Measurements from ENCODE around the gene SRSF11. TPM values are rescaled to one million over a fixed set of nuclear protein-coding genes. Genes with fewer than 3 reads are reported as not detected.

SRSF11 gene
- total and polyA plus RNA-seq, 7 donors, result 34.2 to 248 (median 156) TPM

- H3K27me3 ChIP-seq, result no peaks in the 10 kb centered on the region
- no peak overlapping the region for H3K4me3 ChIP-seq
- H3K4me1 ChIP-seq, result no peaks in the 10 kb centered on the region
- TF ChIP-seq POLR2A (IDR thresholded peaks at IDR 0.05), result no peak
- no peak overlapping the region for H3K27ac ChIP-seq
- H3K9me3 ChIP-seq, result no peaks in the 10 kb centered on the region
- H3K36me3 ChIP-seq, result peaks cover 0 to 39% (median 0%) of the 10 kb centered on the region in 4 donors
- 97 to 98% methylated on average over 2 of the region's 2 CpGs for WGBS, 2 donors
- no peak for DNase-seq
- intact Hi-C loops (cut with DNase I), result no loop called here
Observed at GRCh38 chr1:70284366-70284765, 63.2 kb downstream of the SRSF11 start.

DNA sequence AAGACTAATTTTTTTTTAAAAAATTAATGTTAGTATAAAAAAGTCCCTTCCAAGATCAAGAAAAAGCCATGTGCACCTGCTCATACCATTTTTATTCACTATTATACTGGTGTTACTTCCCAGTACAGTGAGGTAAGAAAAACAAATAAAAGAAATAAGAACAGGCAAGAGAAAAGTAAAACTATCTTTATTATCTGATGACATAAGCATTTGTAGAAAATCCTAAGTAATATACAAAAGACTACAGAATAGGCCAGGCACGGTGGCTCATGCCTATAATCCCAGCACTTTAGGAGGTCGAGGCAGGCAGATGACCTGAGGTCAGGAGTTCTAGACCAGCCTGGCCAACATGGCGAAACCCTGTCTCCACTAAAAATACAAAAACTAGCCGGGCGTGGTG is 65.3 kb downstream of the SRSF11 start:
- peaks cover 0 to 45% (median 2%) of the 10 kb centered on the region in 4 donors for H3K36me3 ChIP-seq
- no peaks in the 10 kb centered on the region for H3K27me3 ChIP-seq
- H3K9me3 ChIP-seq, result no peaks in the 10 kb centered on the region
- no peaks in the 10 kb centered on the region for H3K4me1 ChIP-seq
- 73 to 85% methylated on average over 5 of the region's 5 CpGs for WGBS, 2 donors
- no peak overlapping the region for H3K4me3 ChIP-seq
- H3K27ac ChIP-seq, result no peak overlapping the region
- no peak for DNase-seq
- intact Hi-C loops (cut with DNase I), result no loop called here
- no peak for TF ChIP-seq EP300 (IDR thresholded peaks at IDR 0.05)
- TF ChIP-seq POLR2AphosphoS5 (IDR thresholded peaks at IDR 0.05), result no peak
- no peak for TF ChIP-seq POLR2A (IDR thresholded peaks at IDR 0.05)
- TF ChIP-seq CTCF (IDR thresholded peaks at IDR 0.05), result no peak

DNA sequence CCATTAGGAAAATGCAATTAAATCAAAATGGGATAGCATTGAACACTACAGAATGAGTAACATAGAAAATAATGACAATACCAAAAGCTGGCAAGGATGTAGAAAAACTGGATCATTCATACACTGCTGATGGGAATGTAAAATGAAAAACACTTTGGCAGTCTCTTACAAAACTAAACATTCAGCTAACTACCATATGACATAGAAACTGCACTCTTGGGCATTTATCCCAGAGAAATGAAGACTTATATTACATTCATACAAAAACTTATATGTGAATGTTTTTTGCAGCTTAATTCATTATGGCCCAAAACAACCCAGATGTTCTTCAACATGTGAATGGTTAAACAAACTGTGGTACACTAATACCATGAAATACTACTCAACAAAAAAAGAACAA is 67.0 kb downstream of the SRSF11 start:
- Histone ChIP-seq H3K27me3 (no peaks in the 10 kb centered on the region), H3K27ac (no peak overlapping the region), H3K4me1 (no peaks in the 10 kb centered on the region), H3K9me3 (no peaks in the 10 kb centered on the region), H3K4me3 (no peak overlapping the region), H3K36me3 (peaks cover 0 to 55% (median 5%) of the 10 kb centered on the region in 4 donors)
- intact Hi-C loops (cut with DNase I), result no loop called here
- DNase-seq, result no peak
- TF ChIP-seq EP300 (IDR thresholded peaks at IDR 0.05) (no peak), POLR2A (IDR thresholded peaks at IDR 0.05) (no peak), POLR2AphosphoS5 (IDR thresholded peaks at IDR 0.05) (no peak), CTCF (IDR thresholded peaks at IDR 0.05) (no peak)

DNA sequence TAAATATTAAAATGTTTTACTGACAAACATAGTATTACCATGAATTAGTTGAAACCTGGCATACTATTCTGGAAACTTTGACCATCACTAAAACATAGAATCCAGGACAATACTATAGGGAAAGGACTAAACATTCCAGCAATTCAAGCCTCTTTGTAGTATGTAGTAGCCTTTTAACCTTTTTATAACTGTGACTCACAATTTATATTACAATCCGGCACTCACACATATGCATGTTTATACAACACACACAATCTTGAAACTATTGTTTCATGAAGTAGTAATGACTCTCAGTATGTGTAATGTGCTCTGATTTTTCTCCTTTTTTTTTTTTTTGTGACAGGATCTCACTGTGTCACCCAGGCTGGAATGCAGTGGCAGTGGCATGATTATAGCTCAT is 69.0 kb downstream of the SRSF11 start:
- no peak for DNase-seq
- Histone ChIP-seq H3K27me3 (no peaks in the 10 kb centered on the region), H3K4me3 (no peak overlapping the region), H3K9me3 (no peaks in the 10 kb centered on the region), H3K27ac (no peak overlapping the region), H3K4me1 (no peaks in the 10 kb centered on the region), H3K36me3 (peaks cover 0 to 68% (median 8%) of the 10 kb centered on the region in 4 donors)
- intact Hi-C loops (cut with DNase I), result no loop called here
- TF ChIP-seq POLR2AphosphoS5 (IDR thresholded peaks at IDR 0.05), result no peak
- no peak for TF ChIP-seq CTCF (IDR thresholded peaks at IDR 0.05)
- no peak for TF ChIP-seq POLR2A (IDR thresholded peaks at IDR 0.05)
- TF ChIP-seq EP300 (IDR thresholded peaks at IDR 0.05), result no peak
- 11 to 74% methylated on average over 1 of the region's 1 CpG for WGBS, 2 donors

GRCh38 chr1:70293186-70293843 is 72.1 kb downstream of the SRSF11 start:
- intact Hi-C loops (cut with DNase I), result no loop called here
- peaks cover 0 to 87% (median 14%) of the 10 kb centered on the region in 4 donors for H3K36me3 ChIP-seq
- H3K27me3 ChIP-seq, result no peaks in the 10 kb centered on the region
- TF ChIP-seq CTCF (IDR thresholded peaks at IDR 0.05) (no peak), POLR2A (IDR thresholded peaks at IDR 0.05) (no peak), EP300 (IDR thresholded peaks at IDR 0.05) (no peak), POLR2AphosphoS5 (IDR thresholded peaks at IDR 0.05) (no peak)
- DNase-seq, result no peak
- no peak overlapping the region for H3K27ac ChIP-seq
- no peaks in the 10 kb centered on the region for H3K4me1 ChIP-seq
- H3K4me3 ChIP-seq, result no peak overlapping the region
- H3K9me3 ChIP-seq, result no peaks in the 10 kb centered on the region

Measured in sigmoid colon (tissue), 7 donors.